Kidney epithelial cell (primary cell): ENCODE results near the gene UBIAD1. TPM values are rescaled to one million over a fixed set of nuclear protein-coding genes. Genes with fewer than 3 reads are reported as not detected.

Experiments
- DNase-seq: peaks from one replicate; pipeline ENCODE4 v3.0.0-alpha.2; 2010; ENCODE audit warnings: low read depth
- H3K27me3 ChIP-seq: 2 replicates; pipeline ENCODE4 v1.6.0; 2011; ENCODE audit warnings: low read length; ENCODE audit not compliant: control insufficient read depth, insufficient read depth
- H3K36me3 ChIP-seq: 2 replicates; pipeline ENCODE4 v1.5.1; 2011; ENCODE audit warnings: low read length; ENCODE audit not compliant: control insufficient read depth, insufficient read depth
- H3K4me3 ChIP-seq: 2 replicates; pipeline ENCODE4 v1.5.1; 2011; ENCODE audit warnings: low read depth, mild to moderate bottlenecking, control low read depth, low read length
- CTCF ChIP-seq: IDR thresholded peaks from 2 replicates; pipeline ENCODE4 v1.5.1; 2011; ENCODE audit warnings: mild to moderate bottlenecking, moderate library complexity, low read length, control low read depth, inconsistent platforms; ENCODE audit not compliant: insufficient read depth, poor library complexity, severe bottlenecking
- total RNA-seq: library from RNA; depleted of rRNA; stranded (reverse); fragments of >200 nt; gene quantifications from 2 replicates; pipeline ENCODE4 v1.2.3, GENCODE V29; 2015

The UBIAD1 gene
- total RNA-seq, 1 donor from 2014 or later = 10.9 TPM

DNA sequence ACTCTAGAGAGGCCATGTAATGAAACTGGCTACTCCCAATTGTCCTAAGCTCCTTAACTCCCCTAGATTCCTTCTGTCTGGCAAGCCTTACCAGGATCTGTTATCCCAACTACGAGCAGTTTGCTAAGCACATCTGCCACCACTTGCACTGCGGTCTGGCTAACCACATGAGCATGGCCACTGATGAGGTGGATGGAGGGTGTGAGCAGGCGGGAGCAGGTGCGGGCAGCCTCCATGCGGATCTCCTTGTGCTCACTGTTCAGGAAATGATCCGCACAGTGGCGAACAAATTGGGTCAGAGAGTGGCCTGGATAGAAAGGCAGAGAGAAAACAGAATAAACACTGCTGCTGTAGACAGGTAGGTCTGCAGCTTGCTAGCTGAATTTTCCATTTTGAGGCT lies 34.7 kb upstream of the UBIAD1 start:
- Histone ChIP-seq H3K27me3 (no peaks in the 10 kb centered on the region), H3K4me3 (no peak overlapping the region), H3K36me3 (peaks cover 3% of the 10 kb centered on the region)
- DNase-seq = no peak
- TF ChIP-seq CTCF = no peak

GRCh38 chr1:11245248-11245647 lies 27.8 kb upstream of the UBIAD1 start:
- no peaks in the 10 kb centered on the region for H3K27me3 ChIP-seq
- TF ChIP-seq CTCF = no peak
- H3K36me3 ChIP-seq = peaks cover 2% of the 10 kb centered on the region
- DNase-seq = no peak
- no peak overlapping the region for H3K4me3 ChIP-seq

- no peaks in the 10 kb centered on the region for H3K27me3 ChIP-seq
- no peak overlapping the region for H3K4me3 ChIP-seq
- peak; percentile 26 for DNase-seq
- no peaks in the 10 kb centered on the region for H3K36me3 ChIP-seq
- no peak for TF ChIP-seq CTCF
These were observed 26.9 kb upstream of the UBIAD1 start for GRCh38 chr1:11245904-11246719.

DNA sequence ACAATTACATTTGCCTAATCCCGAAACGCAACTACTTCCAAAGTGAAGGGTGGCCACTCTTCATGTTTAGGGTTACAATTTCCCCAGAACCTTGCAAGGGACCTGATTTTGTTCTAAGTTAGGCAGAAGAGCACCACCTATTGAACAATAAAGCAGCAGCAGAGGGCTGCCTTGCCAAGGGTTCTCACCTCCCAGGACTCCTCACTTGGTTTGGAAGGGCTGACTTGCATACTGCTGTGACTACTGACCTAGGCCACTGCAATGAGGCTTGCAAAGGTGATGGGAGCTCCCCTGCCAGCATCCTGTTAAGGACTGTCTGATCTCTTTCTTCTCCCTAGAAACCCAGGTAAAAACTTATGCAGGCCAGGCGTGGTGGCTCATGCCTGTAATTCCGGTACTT lies 24.8 kb upstream of the UBIAD1 start:
- Histone ChIP-seq H3K4me3 (no peak overlapping the region), H3K27me3 (no peaks in the 10 kb centered on the region), H3K36me3 (no peaks in the 10 kb centered on the region)
- no peak for TF ChIP-seq CTCF
- DNase-seq = no peak

DNA sequence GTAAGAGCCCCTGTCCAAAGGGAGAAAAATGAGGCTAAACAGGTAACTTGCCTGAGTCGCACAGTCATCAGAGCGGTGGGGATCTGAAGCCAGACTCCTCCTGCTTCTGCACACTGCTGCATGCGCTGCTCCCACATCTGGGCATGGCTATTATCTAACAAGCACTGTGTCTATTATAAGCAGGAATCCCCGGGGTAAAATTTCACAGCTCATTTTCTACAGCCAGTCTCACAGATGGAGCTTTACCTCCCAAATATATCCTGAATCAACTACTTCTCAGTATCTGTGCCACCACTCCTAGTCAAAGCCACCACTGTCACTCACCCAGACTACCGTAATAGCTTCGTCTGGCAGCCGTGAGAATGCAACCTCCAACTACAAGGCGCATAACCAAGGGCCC lies 20.5 kb upstream of the UBIAD1 start:
- DNase-seq = no peak
- H3K27me3 ChIP-seq = no peaks in the 10 kb centered on the region
- H3K4me3 ChIP-seq = no peak overlapping the region
- no peak for TF ChIP-seq CTCF
- peaks cover 3% of the 10 kb centered on the region for H3K36me3 ChIP-seq

DNA sequence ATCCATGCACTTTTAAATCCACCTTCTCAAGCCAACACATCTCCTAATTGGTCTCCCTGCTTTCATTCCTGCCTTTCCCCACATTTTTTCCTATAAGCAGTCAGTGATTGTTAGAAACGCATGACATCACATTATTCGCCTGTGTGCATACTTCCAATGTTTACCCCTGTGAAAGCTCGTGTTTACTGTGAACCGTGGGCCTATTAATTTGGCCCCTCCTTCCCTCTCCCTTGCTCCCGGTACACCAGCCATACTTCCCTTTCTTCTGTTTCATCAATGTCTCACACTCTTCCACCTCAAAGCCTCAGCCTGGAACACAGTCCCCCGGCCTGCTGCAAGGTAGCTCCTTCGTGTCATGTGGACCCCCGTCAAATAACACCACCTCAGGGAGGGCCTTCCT lies 19.8 kb upstream of the UBIAD1 start:
- no peak overlapping the region for H3K4me3 ChIP-seq
- no peaks in the 10 kb centered on the region for H3K27me3 ChIP-seq
- no peak for TF ChIP-seq CTCF
- DNase-seq = no peak
- peaks cover 3% of the 10 kb centered on the region for H3K36me3 ChIP-seq
